SJSA1 (cell line): ENCODE results near the gene SAP30BP. TPM values are rescaled to one million over a fixed set of nuclear protein-coding genes. Genes with fewer than 3 reads are reported as not detected.
A peak's percentile ranks its signal among the peaks of the same experiment; 100 is the strongest.

Experiments
- DNase-seq, 2 experiments: peaks; one replicate each; pipeline ENCODE4 v3.0.0-alpha.2; 2015 to 2020; ENCODE audit warnings: low spot score in 2 of 2, low read depth in 1 of 2
- H3K27ac ChIP-seq: fragments of 250-450 bp; sonication (Bioruptor Pico); 2 replicates; pipeline ENCODE4 v1.5.1; 2020; ENCODE audit warnings: mild to moderate bottlenecking, moderate library complexity
- H3K27me3 ChIP-seq: fragments of 250-450 bp; sonication (Bioruptor Pico); replicated peaks from 2 replicates; pipeline ENCODE4 v1.5.1; 2020; ENCODE audit warnings: mild to moderate bottlenecking, moderate library complexity
- H3K36me3 ChIP-seq: fragments of 250-450 bp; sonication (Bioruptor Pico); 2 replicates; pipeline ENCODE4 v1.5.1; 2020; ENCODE audit warnings: mild to moderate bottlenecking
- H3K4me1 ChIP-seq: fragments of 250-450 bp; sonication (Bioruptor Pico); replicated peaks from 2 replicates; pipeline ENCODE4 v1.6.1; 2021; ENCODE audit warnings: mild to moderate bottlenecking
- H3K4me3 ChIP-seq: fragments of 250-450 bp; sonication (Bioruptor Pico); 2 replicates; pipeline ENCODE4 v1.5.1; 2020; ENCODE audit warnings: mild to moderate bottlenecking
- H3K9me3 ChIP-seq: fragments of 250-450 bp; sonication (Bioruptor Pico); replicated peaks from 2 replicates; pipeline ENCODE4 v1.5.1; 2020; ENCODE audit warnings: mild to moderate bottlenecking
- total RNA-seq: library from RNA; depleted of rRNA; stranded (reverse); fragments of >200 nt; shearing (Covaris generic); gene quantifications from 2 replicates; pipeline ENCODE4 v1.2.3, GENCODE V29; 2014

Gene SAP30BP
- total RNA-seq, 1 experiment from 2014 or later: 90.5 TPM

GRCh38 chr17:75647061-75647460 lies 20.1 kb upstream of the SAP30BP start:
- Histone ChIP-seq H3K4me1 (no peaks in the 10 kb centered on the region), H3K27me3 (no peaks in the 10 kb centered on the region), H3K4me3 (no peak overlapping the region), H3K27ac (no peak overlapping the region), H3K36me3 (peaks cover 41% of the 10 kb centered on the region), H3K9me3 (no peaks in the 10 kb centered on the region)
- DNase-seq: no peak

GRCh38 chr17:75647921-75648320 lies 19.2 kb upstream of the SAP30BP start:
- DNase-seq: no peak
- Histone ChIP-seq H3K4me1 (no peaks in the 10 kb centered on the region), H3K4me3 (no peak overlapping the region)

DNA sequence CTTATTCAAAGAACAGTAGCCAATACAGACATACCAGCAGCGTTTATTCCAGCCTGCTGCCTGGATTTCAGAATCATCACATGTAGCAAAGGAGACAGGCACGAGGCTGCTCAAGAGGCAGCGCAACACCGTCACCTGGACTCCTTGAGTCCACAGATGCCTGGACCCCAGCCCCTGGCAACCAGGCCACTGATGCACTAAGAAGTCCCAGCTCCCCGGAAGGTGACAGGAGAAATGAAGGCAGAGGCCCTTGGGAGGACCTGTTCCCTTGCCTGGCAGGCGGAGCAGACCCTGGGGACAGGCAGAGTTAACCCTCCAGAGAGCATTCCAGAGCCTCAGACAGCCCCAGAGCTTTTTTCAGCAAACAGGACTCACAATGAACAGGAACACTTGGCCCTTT lies 17.5 kb upstream of the SAP30BP start:
- no peak overlapping the region for H3K27ac ChIP-seq
- H3K36me3 ChIP-seq: peaks cover 38% of the 10 kb centered on the region
- H3K4me3 ChIP-seq: no peak overlapping the region
- DNase-seq: no peak
- no peaks in the 10 kb centered on the region for H3K27me3 ChIP-seq
- no peaks in the 10 kb centered on the region for H3K9me3 ChIP-seq
- no peaks in the 10 kb centered on the region for H3K4me1 ChIP-seq

More at GRCh38 chr17:75647921-75648320, 19.2 kb upstream of the SAP30BP start:
- no peak overlapping the region for H3K27ac ChIP-seq
- no peaks in the 10 kb centered on the region for H3K9me3 ChIP-seq
- H3K36me3 ChIP-seq: peaks cover 43% of the 10 kb centered on the region
- H3K27me3 ChIP-seq: no peaks in the 10 kb centered on the region

GRCh38 chr17:75650874-75651273 lies 16.3 kb upstream of the SAP30BP start:
- no peaks in the 10 kb centered on the region for H3K4me1 ChIP-seq
- DNase-seq: no peak
- H3K4me3 ChIP-seq: no peak overlapping the region
- peaks cover 43% of the 10 kb centered on the region for H3K36me3 ChIP-seq
- H3K9me3 ChIP-seq: no peaks in the 10 kb centered on the region
- no peaks in the 10 kb centered on the region for H3K27me3 ChIP-seq
- H3K27ac ChIP-seq: no peak overlapping the region

DNA sequence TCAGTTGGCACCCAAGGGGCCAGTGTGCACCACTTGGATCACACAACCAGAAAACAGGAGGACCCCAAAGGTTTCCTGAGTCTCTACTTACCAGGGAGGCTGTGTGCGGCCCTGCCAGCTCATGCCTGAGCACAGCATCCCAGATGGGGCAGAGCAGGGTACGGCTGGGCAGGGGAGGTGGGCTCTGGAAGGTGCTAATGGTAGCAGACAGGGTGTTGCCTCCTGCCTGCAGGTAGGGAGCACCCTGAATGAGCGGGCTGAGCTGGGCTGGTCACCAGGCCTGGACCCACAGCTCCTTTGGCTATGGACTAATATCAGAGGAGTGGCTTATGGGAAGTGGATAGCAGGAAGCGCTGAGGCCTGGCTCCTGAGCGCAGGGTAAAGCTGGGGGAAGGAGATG lies 14.8 kb upstream of the SAP30BP start:
- peaks cover 51% of the 10 kb centered on the region for H3K36me3 ChIP-seq
- DNase-seq: no peak
- no peak overlapping the region for H3K27ac ChIP-seq
- H3K27me3 ChIP-seq: no peaks in the 10 kb centered on the region
- no peaks in the 10 kb centered on the region for H3K9me3 ChIP-seq
- no peak overlapping the region for H3K4me3 ChIP-seq
- H3K4me1 ChIP-seq: no peaks in the 10 kb centered on the region

DNA sequence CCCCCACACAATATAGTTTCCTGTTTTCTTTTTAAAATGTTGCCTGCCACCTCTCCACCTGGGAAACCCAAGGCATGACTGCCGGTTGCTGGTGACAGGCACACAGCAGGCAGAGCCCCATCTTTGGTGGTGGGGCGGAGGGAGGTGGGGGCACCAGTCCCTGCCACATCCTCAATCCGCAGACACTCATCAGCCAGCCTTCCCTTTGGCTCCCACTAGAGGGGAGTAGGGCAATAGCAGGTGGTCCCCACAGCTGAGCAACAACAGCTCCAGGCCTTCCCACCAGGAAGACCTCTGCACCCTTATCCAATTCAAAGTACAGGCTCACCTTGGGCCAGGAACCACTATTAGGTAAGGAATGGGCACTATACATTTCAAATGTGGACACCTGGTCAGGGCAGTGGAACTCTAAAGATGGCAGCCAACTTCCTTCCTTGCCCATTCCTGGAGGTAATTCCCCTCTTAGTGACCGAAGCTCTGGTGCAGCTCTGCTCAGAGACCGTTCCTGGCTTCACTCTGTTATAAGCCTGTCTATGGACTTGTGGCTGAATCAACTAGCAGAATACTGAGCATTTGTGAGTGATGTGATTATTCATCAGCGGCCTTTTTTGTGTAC lies 14.1 kb upstream of the SAP30BP start:
- peak in 1 of 2 experiments; percentile 34 for DNase-seq
- Histone ChIP-seq H3K27me3 (no peaks in the 10 kb centered on the region), H3K27ac (no peak overlapping the region), H3K36me3 (peaks cover 53% of the 10 kb centered on the region), H3K4me3 (no peak overlapping the region), H3K4me1 (no peaks in the 10 kb centered on the region), H3K9me3 (no peaks in the 10 kb centered on the region)

DNA sequence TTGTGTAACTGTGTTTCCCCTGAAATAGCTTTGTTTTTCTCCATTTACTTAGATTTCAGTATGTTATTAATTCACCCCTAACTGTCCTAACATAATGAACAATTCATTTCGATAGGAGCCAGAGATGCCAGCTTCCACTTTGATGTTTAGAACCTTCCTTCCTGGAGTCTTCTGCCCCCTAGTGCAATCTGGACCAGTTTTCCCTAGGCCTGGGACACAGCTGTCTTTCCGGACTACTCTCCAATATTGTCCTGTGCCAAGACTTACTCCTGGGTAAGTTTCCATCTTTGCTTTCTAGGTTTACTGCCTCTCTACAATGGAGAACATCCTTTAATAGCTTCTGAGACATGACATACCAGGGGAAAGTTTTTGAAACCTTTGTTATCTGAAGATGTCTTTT lies 13.0 kb upstream of the SAP30BP start:
- Histone ChIP-seq H3K4me1 (no peaks in the 10 kb centered on the region), H3K27ac (no peak overlapping the region), H3K9me3 (no peaks in the 10 kb centered on the region), H3K27me3 (no peaks in the 10 kb centered on the region), H3K36me3 (peaks cover 52% of the 10 kb centered on the region), H3K4me3 (no peak overlapping the region)
- DNase-seq: no peak

DNA sequence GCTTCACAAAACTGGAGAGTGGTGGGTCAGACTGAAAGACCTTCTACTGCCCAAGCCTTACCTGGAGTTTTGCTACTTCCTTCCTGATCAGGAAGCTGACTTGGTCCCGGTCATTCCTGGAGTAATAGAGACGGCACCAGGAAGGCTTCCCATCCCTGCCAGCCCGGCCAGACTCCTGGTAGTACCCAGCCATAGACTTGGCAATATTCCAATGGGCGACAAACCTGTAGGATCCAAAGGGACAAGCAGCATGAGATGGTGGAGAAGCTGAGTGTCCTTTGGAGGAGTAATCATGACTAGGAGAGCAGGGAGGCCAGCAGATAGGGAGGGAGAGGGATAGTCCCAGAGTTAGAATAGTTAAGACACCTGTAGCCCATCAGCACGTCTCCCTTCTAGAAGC lies 8.9 kb upstream of the SAP30BP start:
- DNase-seq: no peak

GRCh38 chr17:75661531-75661930 lies 5.6 kb upstream of the SAP30BP start:
- Histone ChIP-seq H3K27ac (no peak overlapping the region), H3K4me1 (peaks cover 8% of the 10 kb centered on the region), H3K27me3 (no peaks in the 10 kb centered on the region), H3K36me3 (peaks cover 47% of the 10 kb centered on the region), H3K9me3 (no peaks in the 10 kb centered on the region), H3K4me3 (no peak overlapping the region)
- DNase-seq: no peak

More for the DNA sequence above, 8.9 kb upstream of the SAP30BP start:
- no peaks in the 10 kb centered on the region for H3K9me3 ChIP-seq
- H3K27ac ChIP-seq: no peak overlapping the region
- peaks cover 51% of the 10 kb centered on the region for H3K36me3 ChIP-seq
- H3K4me3 ChIP-seq: no peak overlapping the region
- H3K27me3 ChIP-seq: no peaks in the 10 kb centered on the region
- no peaks in the 10 kb centered on the region for H3K4me1 ChIP-seq

- no peak overlapping the region for H3K4me3 ChIP-seq
- peaks cover 8% of the 10 kb centered on the region for H3K4me1 ChIP-seq
- H3K9me3 ChIP-seq: no peaks in the 10 kb centered on the region
- peaks cover 44% of the 10 kb centered on the region for H3K36me3 ChIP-seq
- no peaks in the 10 kb centered on the region for H3K27me3 ChIP-seq
- no peak overlapping the region for H3K27ac ChIP-seq
- DNase-seq: no peak
These were observed 4.6 kb upstream of the SAP30BP start for GRCh38 chr17:75662511-75662910.

DNA sequence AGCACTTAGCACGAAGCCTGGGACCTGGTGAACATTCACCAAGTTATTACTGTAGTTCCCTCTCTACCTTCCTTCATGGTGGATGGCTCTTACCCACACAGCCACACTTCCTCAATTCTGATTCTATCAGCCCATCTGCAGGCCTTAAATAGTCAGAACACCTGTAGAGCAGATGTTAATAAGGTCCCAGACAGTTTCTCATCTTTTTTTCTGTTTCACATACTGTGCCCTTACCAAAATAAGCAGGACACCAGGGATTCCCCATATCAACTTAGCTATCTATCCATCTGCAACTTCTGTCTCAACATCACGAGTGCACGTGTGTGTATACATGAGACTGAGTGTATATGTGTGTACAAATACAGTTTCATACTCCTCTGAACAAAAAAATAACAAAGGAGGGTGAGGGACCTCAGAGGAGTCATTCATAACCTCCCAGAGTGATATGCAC lies 3.0 kb upstream of the SAP30BP start:
- no peak overlapping the region for H3K27ac ChIP-seq

DNA sequence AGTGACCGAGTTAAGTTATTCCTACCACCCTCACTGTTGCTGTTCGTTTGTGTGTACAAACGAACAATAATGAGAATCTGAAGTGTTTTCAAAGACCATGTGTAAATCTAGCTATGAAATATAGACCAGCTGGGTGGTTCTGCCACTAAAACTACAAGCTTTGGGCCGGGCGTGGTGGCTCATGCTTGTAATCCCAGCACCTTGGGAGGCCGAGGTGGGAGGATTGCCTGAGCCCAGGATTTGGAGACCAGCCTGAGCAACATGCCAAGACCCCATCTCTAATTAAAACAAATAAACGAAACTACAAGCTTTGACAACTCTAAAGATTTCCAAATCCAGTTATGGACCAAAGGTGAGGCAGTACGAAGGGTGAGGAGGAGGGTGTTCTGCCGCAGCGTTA lies 1.2 kb upstream of the SAP30BP start:
- DNase-seq: no peak
- no peak overlapping the region for H3K27ac ChIP-seq
- H3K4me3 ChIP-seq: peak overlapping the region; percentile 68; the same call in 1 of the 2 replicates
- no peaks in the 10 kb centered on the region for H3K27me3 ChIP-seq
- H3K36me3 ChIP-seq: peaks cover 55% of the 10 kb centered on the region
- no peaks in the 10 kb centered on the region for H3K9me3 ChIP-seq
- peaks cover 15% of the 10 kb centered on the region for H3K4me1 ChIP-seq

More for the DNA sequence above, 3.0 kb upstream of the SAP30BP start:
- Histone ChIP-seq H3K9me3 (no peaks in the 10 kb centered on the region), H3K36me3 (peaks cover 49% of the 10 kb centered on the region), H3K4me3 (no peak overlapping the region), H3K27me3 (no peaks in the 10 kb centered on the region), H3K4me1 (peaks cover 15% of the 10 kb centered on the region)
- no peak for DNase-seq

DNA sequence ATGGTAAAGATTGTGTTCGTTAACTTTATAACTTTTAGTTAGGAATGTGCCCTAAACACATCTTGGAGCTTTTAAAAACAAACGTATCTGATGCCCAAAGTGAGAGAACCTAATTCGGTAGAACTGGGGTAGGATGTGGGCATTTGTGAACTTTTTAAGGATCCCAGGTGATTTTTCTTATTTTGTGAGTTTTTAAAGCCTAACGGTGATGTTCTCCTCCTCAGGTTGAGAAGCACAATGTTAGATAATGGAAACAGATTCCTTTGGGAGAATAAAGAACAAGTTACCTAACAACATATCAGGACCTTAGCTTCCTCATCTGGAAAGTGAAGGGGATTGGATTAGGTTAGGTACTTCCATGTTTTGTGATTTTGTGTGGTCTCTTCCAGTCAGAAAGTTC lies 687 bp downstream of the SAP30BP start:
- Histone ChIP-seq H3K36me3 (peaks cover 58% of the 10 kb centered on the region), H3K4me3 (peak overlapping the region; percentile 68), H3K27me3 (no peaks in the 10 kb centered on the region), H3K9me3 (no peaks in the 10 kb centered on the region), H3K4me1 (peaks cover 15% of the 10 kb centered on the region), H3K27ac (peak overlapping the region; percentile 80)
- no peak for DNase-seq

GRCh38 chr17:75668489-75668888 lies 1.4 kb downstream of the SAP30BP start:
- no peaks in the 10 kb centered on the region for H3K27me3 ChIP-seq
- H3K36me3 ChIP-seq: peaks cover 62% of the 10 kb centered on the region
- no peak for DNase-seq
- H3K9me3 ChIP-seq: no peaks in the 10 kb centered on the region
- peaks cover 15% of the 10 kb centered on the region for H3K4me1 ChIP-seq
- H3K4me3 ChIP-seq: peak overlapping the region; percentile 68; the same call in 1 of the 2 replicates
- H3K27ac ChIP-seq: no peak overlapping the region

DNA sequence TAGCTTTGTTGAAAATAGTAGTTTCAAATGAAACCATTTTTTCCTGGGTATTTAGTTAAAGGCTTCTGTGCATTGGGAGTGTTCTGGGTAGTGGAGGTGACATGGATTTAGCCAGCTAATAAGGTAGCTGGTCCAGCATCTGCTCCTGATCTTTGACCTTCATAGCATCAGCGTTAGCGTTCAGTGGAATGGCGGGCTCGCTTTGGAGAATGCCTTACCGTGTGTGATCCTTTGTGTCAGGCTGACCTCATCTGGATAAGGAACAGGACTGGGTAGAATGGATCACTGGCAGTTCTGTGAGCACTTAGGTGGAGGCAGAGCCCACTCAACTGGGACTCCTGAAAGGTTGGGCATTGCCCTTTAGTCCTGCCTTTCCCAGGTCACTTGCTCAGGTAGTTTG lies 3.7 kb downstream of the SAP30BP start:
- H3K36me3 ChIP-seq: peaks cover 67% of the 10 kb centered on the region
- H3K4me1 ChIP-seq: peaks cover 14% of the 10 kb centered on the region

More for the DNA sequence above, 3.7 kb downstream of the SAP30BP start:
- Histone ChIP-seq H3K27me3 (no peaks in the 10 kb centered on the region), H3K9me3 (no peaks in the 10 kb centered on the region), H3K4me3 (no peak overlapping the region), H3K27ac (no peak overlapping the region)
- no peak for DNase-seq
